B cell (primary cell): Measurements from ENCODE around the gene ANKRD23. TPM values are rescaled to one million over a fixed set of nuclear protein-coding genes. Genes with fewer than 3 reads are reported as not detected.

Experiments used
- ATAC-seq: fragments of 200-7000 bp; cut with Tn5 transposase; one replicate; pipeline ENCODE4 v1.10.0; 2021; ENCODE audit warnings: low read depth, mild to moderate bottlenecking, moderate number of reproducible peaks, moderate library complexity
- CTCF ChIA-PET: fragments of 350-600 bp; sonication (Branson Sonifier 250); formaldehyde crosslinking; loops from one replicate; lab custom pipeline; 2021; ENCODE audit warnings: antibody characterized with exemption, inconsistent platforms; lab: Charles Lee
- POLR2A ChIA-PET: fragments of 350-600 bp; sonication (Branson Sonifier 250); formaldehyde crosslinking; loops from one replicate; lab custom pipeline; 2021; ENCODE audit warnings: antibody characterized with exemption; lab: Charles Lee
- DNase-seq: peaks from one replicate; pipeline ENCODE4 v3.0.0; 2013
- H2AFZ ChIP-seq: 2 replicates; pipeline ENCODE4 v1.6.1; 2012; ENCODE audit warnings: mild to moderate bottlenecking, low read depth, low read length; ENCODE audit not compliant: insufficient read depth, poor library complexity, severe bottlenecking
- H3K27ac ChIP-seq, 2 donors: 1 replicate in 1 of 2; 2 replicates in 1 of 2; pipeline ENCODE4 v1.5.1; 2012 to 2013; ENCODE audit warnings: low read length in 2 of 2, mild to moderate bottlenecking in 2 of 2, moderate library complexity in 1 of 2
- H3K27me3 ChIP-seq, 4 experiments: fragments of 200-600 bp in 1 of 4; sonication (generic) in 1 of 4; replicated peaks in 1 of 4; 1 replicate in 2 of 4; 2 replicates in 2 of 4; pipeline versions ENCODE4 v1.6.1 to v1.7.0; 2013 to 2016; ENCODE audit warnings: low read length in 3 of 4, mild to moderate bottlenecking in 2 of 4, mixed read lengths in 1 of 4, moderate library complexity in 1 of 4; ENCODE audit not compliant: insufficient read depth in 4 of 4, control insufficient read depth in 3 of 4; ENCODE audit errors: control extremely low read depth in 1 of 4
- H3K36me3 ChIP-seq, 2 experiments: replicated peaks in 1 of 2; 1 replicate in 1 of 2; 2 replicates in 1 of 2; pipeline versions ENCODE4 v1.6.1 to v1.7.1; 2013; ENCODE audit warnings: low read length in 1 of 2; ENCODE audit not compliant: insufficient read depth in 2 of 2, control insufficient read depth in 1 of 2; ENCODE audit errors: control extremely low read depth in 1 of 2, extremely low read depth in 1 of 2
- H3K4me1 ChIP-seq, 2 donors: fragments of 200-600 bp in 1 of 2; sonication (generic) in 1 of 2; 1 replicate in 1 of 2; 2 replicates in 1 of 2; pipeline versions ENCODE4 v1.5.1 to v1.6.1; 2013 to 2017; ENCODE audit warnings: low read length in 2 of 2; ENCODE audit not compliant: control insufficient read depth in 2 of 2, insufficient read depth in 2 of 2
- H3K4me2 ChIP-seq: replicated peaks from 2 replicates; pipeline ENCODE3; 2012; ENCODE audit warnings: mild to moderate bottlenecking, low read depth, low read length; ENCODE audit not compliant: poor library complexity, severe bottlenecking
- H3K4me3 ChIP-seq, 5 experiments: fragments of 200-600 bp in 1 of 5; sonication (generic) in 1 of 5; 1 replicate in 3 of 5; 2 replicates in 2 of 5; pipeline versions ENCODE4 v1.5.1 to v1.7.0; 2011 to 2016; ENCODE audit warnings: low read length in 4 of 5, mild to moderate bottlenecking in 4 of 5, low read depth in 2 of 5, control low read depth in 1 of 5, moderate library complexity in 1 of 5; ENCODE audit not compliant: insufficient read depth in 1 of 5; ENCODE audit errors: control extremely low read depth in 1 of 5, extremely low read depth in 1 of 5
- H3K79me2 ChIP-seq: fragments of 200-600 bp; sonication (generic); one replicate; pipeline ENCODE4 v1.6.0; 2016; ENCODE audit warnings: low read length; ENCODE audit not compliant: control insufficient read depth, insufficient read depth
- H3K9ac ChIP-seq: fragments of 200-600 bp; sonication (generic); 2 replicates; pipeline ENCODE4 v1.6.1; 2017; ENCODE audit warnings: mild to moderate bottlenecking, low read length, moderate library complexity
- H3K9me3 ChIP-seq, 3 donors: one replicate each; pipeline versions ENCODE4 v1.6.1 to v1.7.1; 2013; ENCODE audit warnings: low read length in 2 of 3; ENCODE audit not compliant: control insufficient read depth in 2 of 3, insufficient read depth in 1 of 3; ENCODE audit errors: control extremely low read depth in 1 of 3
- H4K20me1 ChIP-seq: 2 replicates; pipeline ENCODE4 v1.6.0; 2012; ENCODE audit warnings: mild to moderate bottlenecking, low read length; ENCODE audit not compliant: insufficient read depth, control insufficient read depth, poor library complexity, severe bottlenecking
- H3K27ac Mint-ChIP-seq: one replicate; pipeline ENCODE4 v1.8.0; 2021; ENCODE audit warnings: mixed read lengths
- H3K27me3 Mint-ChIP-seq: one replicate; pipeline ENCODE4 v1.8.0; 2021; ENCODE audit warnings: mixed read lengths
- H3K4me1 Mint-ChIP-seq: one replicate; pipeline ENCODE4 v1.8.0; 2021; ENCODE audit warnings: mixed read lengths
- H3K4me3 Mint-ChIP-seq: one replicate; pipeline ENCODE4 v1.8.0; 2021; ENCODE audit warnings: mixed read lengths
- H3K9me3 Mint-ChIP-seq: one replicate; pipeline ENCODE4 v1.8.0; 2022; ENCODE audit warnings: mixed read lengths; ENCODE audit not compliant: insufficient read depth
- CTCF ChIP-seq: fragments of 200-600 bp; IDR thresholded peaks from one replicate; pipeline ENCODE4 v1.8.0; 2022; ENCODE audit warnings: antibody characterized with exemption, mild to moderate bottlenecking
- EZH2 ChIP-seq: IDR thresholded peaks from 2 replicates; pipeline ENCODE4 v1.6.1; 2012; ENCODE audit warnings: borderline replicate concordance, low read depth, mild to moderate bottlenecking, moderate library complexity, low read length; ENCODE audit not compliant: insufficient read depth, poor library complexity, severe bottlenecking
- WGBS: methylation state at CpG from one replicate; pipeline ENCODE4 v1.1.5; 2013; ENCODE audit warnings: missing lambda C conversion rate; ENCODE audit not compliant: insufficient coverage; 5-methylcytosine and 5-hydroxymethylcytosine counted together
- intact Hi-C: fragments of 100-400 bp; cut with micrococcal nuclease; formaldehyde crosslinking; loops from one replicate; pipeline ENCODE4 v1.10.0; 2022
- polyA plus RNA-seq: library from polyadenylated mRNA; depleted of rRNA; stranded (reverse); fragments of >200 nt; gene quantifications from 2 replicates; pipeline ENCODE4 v1.2.3, GENCODE V29; 2012
- total RNA-seq, 2 donors: library from RNA; stranded (reverse); fragments of 120-200 nt in 1 of 2; gene quantifications; 1 replicate in 1 of 2; 2 replicates in 1 of 2; pipeline versions ENCODE4 v1.2.3 to v1.2.4, GENCODE V29; 2013 to 2022

ANKRD23 gene
- total and polyA plus RNA-seq, 2 donors (not counting 1 experiment from before 2014, with no cell fraction given): 8.8 to 11.3 TPM

GRCh38 chr2:96815326-96816126 lies 28.3 kb downstream of the ANKRD23 start:
- ChIA-PET POLR2A (interaction anchor here (0.5 to 2.3 kb wide), 9 partner anchors 9 to 178 kb away, joined by 4 to 14 read pairs (median 6); partner anchors contain the start of genes ANKRD39, CNNM4 and KANSL3), CTCF (interaction anchor here (0.6 to 3.8 kb wide), 14 partner anchors 9 to 607 kb away, joined by 3 to 29 read pairs (median 4); partner anchors contain the start of genes ANKRD39 and STARD7)
- TF ChIP-seq EZH2 (no peak), CTCF (no peak)
- Histone ChIP-seq H3K4me1 (peaks cover 34 to 37% of the 10 kb centered on the region in 2 donors), H2AFZ (peak overlapping the region; percentile 99), H3K9me3 (no peaks in the 10 kb centered on the region), H3K79me2 (peaks cover 37% of the 10 kb centered on the region), H3K4me3 (peak overlapping the region; percentile 59 to 95 (median 81)), H4K20me1 (peaks cover 36% of the 10 kb centered on the region), H3K36me3 (peaks cover 0 to 18% of the 10 kb centered on the region in 2 experiments), H3K4me2 (peak overlapping the region; percentile 87), H3K27ac (peak overlapping the region; percentile 19 to 76), H3K9ac (peak overlapping the region; percentile 89), H3K27me3 (no peaks in the 10 kb centered on the region)
- ATAC-seq (peak; percentile 0), DNase-seq (no peak)
- Mint-ChIP-seq H3K4me3 (peak overlapping the region; percentile 93), H3K4me1 (peaks cover 49% of the 10 kb centered on the region), H3K9me3 (no peaks in the 10 kb centered on the region), H3K27ac (peak overlapping the region; percentile 93), H3K27me3 (no peaks in the 10 kb centered on the region)
- intact Hi-C loops: loop anchor here (1.0 to 5.0 kb wide), 9 partner anchors 9 to 478 kb away; partner anchors contain the start of genes ANKRD39, ARID5A, CNNM4 and KANSL3
- 1% methylated on average over 52 of the region's 60 CpGs for WGBS
